IPS DF 6.9 (cell line): ENCODE measurements around the gene EXOC6B.

Experiments used
- DNase-seq: peaks from one replicate; pipeline ENCODE4 v3.0.0-alpha.2; 2013; ENCODE audit warnings: low read depth, low spot score
- H3K27ac ChIP-seq: one replicate; pipeline ENCODE4 v1.5.1; 2013; ENCODE audit warnings: low read length, control low read depth
- H3K27me3 ChIP-seq: 2 replicates; pipeline ENCODE4 v1.6.1; 2013; ENCODE audit warnings: mild to moderate bottlenecking, low read length; ENCODE audit not compliant: control insufficient read depth, insufficient read depth
- H3K36me3 ChIP-seq: 2 replicates; pipeline ENCODE4 v1.6.1; 2013; ENCODE audit warnings: low read length; ENCODE audit not compliant: control insufficient read depth, insufficient read depth
- H3K4me1 ChIP-seq: 2 replicates; pipeline ENCODE4 v1.6.1; 2013; ENCODE audit warnings: low read length; ENCODE audit not compliant: control insufficient read depth, insufficient read depth
- H3K4me3 ChIP-seq: 2 replicates; pipeline ENCODE4 v1.5.1; 2013; ENCODE audit warnings: mild to moderate bottlenecking, low read length
- H3K9me3 ChIP-seq: 2 replicates; pipeline ENCODE4 v1.6.1; 2013; ENCODE audit warnings: low read length, inconsistent platforms; ENCODE audit not compliant: control insufficient read depth, insufficient read depth
- WGBS: extraction: QIAGEN DNeasy Blood & Tissue Kit; methylation state at CpG from one replicate; pipeline ENCODE4 v1.1.7; 2013; ENCODE audit warnings: mixed read lengths, missing lambda C conversion rate; ENCODE audit not compliant: insufficient read length, insufficient coverage; 5-methylcytosine and 5-hydroxymethylcytosine counted together

EXOC6B gene

GRCh38 chr2:72825257-72826155, at the start of gene EXOC6B:
Gene EXOC6B (minus strand): TSS chr2:72826033.
- Histone ChIP-seq H3K36me3 (no peaks in the 10 kb centered on the region), H3K27ac (no peak within 1 kb of the TSS), H3K9me3 (no peaks in the 10 kb centered on the region), H3K27me3 (no peaks in the 10 kb centered on the region), H3K4me3 (peak within 1 kb of the TSS; percentile 64), H3K4me1 (no peaks in the 10 kb centered on the region)
- peak; percentile 96 for DNase-seq
- WGBS, result no CpG with 5 or more reads among the region's 71 CpGs

GRCh38 chr2:72871880-72872279, 46.0 kb upstream of the EXOC6B start:
- H3K36me3 ChIP-seq, result no peaks in the 10 kb centered on the region
- H3K4me1 ChIP-seq, result no peaks in the 10 kb centered on the region
- H3K4me3 ChIP-seq, result no peak overlapping the region
- H3K9me3 ChIP-seq, result no peaks in the 10 kb centered on the region
- H3K27me3 ChIP-seq, result no peaks in the 10 kb centered on the region
- DNase-seq, result no peak
- no peak overlapping the region for H3K27ac ChIP-seq

- Histone ChIP-seq H3K27ac (no peak overlapping the region), H3K36me3 (no peaks in the 10 kb centered on the region), H3K4me3 (no peak overlapping the region), H3K9me3 (no peaks in the 10 kb centered on the region), H3K27me3 (no peaks in the 10 kb centered on the region), H3K4me1 (no peaks in the 10 kb centered on the region)
- WGBS, result no CpG with 5 or more reads among the region's 1 CpG
- DNase-seq, result no peak
These were observed 45.2 kb upstream of the EXOC6B start for GRCh38 chr2:72871060-72871459.

GRCh38 chr2:72864500-72864899, 38.7 kb upstream of the EXOC6B start:
- H3K4me3 ChIP-seq, result no peak overlapping the region
- peaks cover 2% of the 10 kb centered on the region; the same call in 1 of the 2 replicates for H3K4me1 ChIP-seq
- no CpG with 5 or more reads among the region's 2 CpGs for WGBS
- no peaks in the 10 kb centered on the region for H3K9me3 ChIP-seq
- no peak for DNase-seq
- no peak overlapping the region for H3K27ac ChIP-seq
- no peaks in the 10 kb centered on the region for H3K36me3 ChIP-seq
- H3K27me3 ChIP-seq, result no peaks in the 10 kb centered on the region

GRCh38 chr2:72863046-72863445, 37.2 kb upstream of the EXOC6B start:
- no peaks in the 10 kb centered on the region for H3K9me3 ChIP-seq
- peaks cover 2% of the 10 kb centered on the region; the same call in 1 of the 2 replicates for H3K4me1 ChIP-seq
- no peak for DNase-seq
- WGBS, result no CpG with 5 or more reads among the region's 13 CpGs
- no peaks in the 10 kb centered on the region for H3K27me3 ChIP-seq
- no peaks in the 10 kb centered on the region for H3K36me3 ChIP-seq
- H3K4me3 ChIP-seq, result peak overlapping the region; percentile 37; the same call in 1 of the 2 replicates
- H3K27ac ChIP-seq, result no peak overlapping the region

- no CpG with 5 or more reads among the region's 33 CpGs for WGBS
- peaks cover 2% of the 10 kb centered on the region; the same call in 1 of the 2 replicates for H3K4me1 ChIP-seq
- no peaks in the 10 kb centered on the region for H3K9me3 ChIP-seq
- H3K4me3 ChIP-seq, result peak overlapping the region; percentile 37; the same call in 1 of the 2 replicates
- no peaks in the 10 kb centered on the region for H3K27me3 ChIP-seq
- no peak overlapping the region for H3K27ac ChIP-seq
- DNase-seq, result peak; percentile 94
- no peaks in the 10 kb centered on the region for H3K36me3 ChIP-seq
These were observed 36.6 kb upstream of the EXOC6B start for GRCh38 chr2:72862239-72862988.

GRCh38 chr2:72859831-72860262, 34.0 kb upstream of the EXOC6B start:
- Histone ChIP-seq H3K36me3 (no peaks in the 10 kb centered on the region), H3K9me3 (no peaks in the 10 kb centered on the region), H3K27ac (no peak overlapping the region), H3K4me3 (no peak overlapping the region), H3K4me1 (peaks cover 3% of the 10 kb centered on the region; the same call in 1 of the 2 replicates), H3K27me3 (no peaks in the 10 kb centered on the region)
- DNase-seq, result peak; percentile 81
- WGBS, result no CpG with 5 or more reads among the region's 3 CpGs

GRCh38 chr2:72851333-72851732, 25.5 kb upstream of the EXOC6B start:
- no peaks in the 10 kb centered on the region; the same call in 1 of the 2 replicates for H3K27me3 ChIP-seq
- no peaks in the 10 kb centered on the region for H3K36me3 ChIP-seq
- H3K27ac ChIP-seq, result no peak overlapping the region
- WGBS, result no CpG with 5 or more reads among the region's 7 CpGs
- no peaks in the 10 kb centered on the region for H3K4me1 ChIP-seq
- no peak overlapping the region for H3K4me3 ChIP-seq
- no peak for DNase-seq
- no peaks in the 10 kb centered on the region for H3K9me3 ChIP-seq

GRCh38 chr2:72849138-72849462, 23.3 kb upstream of the EXOC6B start:
- no peak for DNase-seq
- Histone ChIP-seq H3K36me3 (no peaks in the 10 kb centered on the region), H3K27ac (no peak overlapping the region), H3K9me3 (no peaks in the 10 kb centered on the region), H3K4me1 (no peaks in the 10 kb centered on the region), H3K4me3 (no peak overlapping the region), H3K27me3 (no peaks in the 10 kb centered on the region; the same call in 1 of the 2 replicates)
- WGBS, result no CpG with 5 or more reads among the region's 1 CpG

GRCh38 chr2:72848436-72849137, 22.8 kb upstream of the EXOC6B start:
- no peak overlapping the region for H3K4me3 ChIP-seq
- no peaks in the 10 kb centered on the region for H3K9me3 ChIP-seq
- no peaks in the 10 kb centered on the region; the same call in 1 of the 2 replicates for H3K27me3 ChIP-seq
- WGBS, result no CpG with 5 or more reads among the region's 3 CpGs
- H3K36me3 ChIP-seq, result no peaks in the 10 kb centered on the region
- no peak for DNase-seq
- H3K4me1 ChIP-seq, result no peaks in the 10 kb centered on the region
- no peak overlapping the region for H3K27ac ChIP-seq
